WTC11 (cell line): ENCODE measurements around the gene TBX20.

Experiments used
- ATF1 ChIP-seq: sonication (generic); formaldehyde crosslinking; IDR thresholded peaks from 2 replicates; pipeline ENCODE4 v1.8.1; 2023; ENCODE audit warnings: mild to moderate bottlenecking, moderate library complexity, missing genetic modification reagents
- ATF3 ChIP-seq: sonication (generic); formaldehyde crosslinking; conservative IDR thresholded peaks from 2 replicates; pipeline ENCODE4 v1.8.1; 2022; ENCODE audit warnings: mild to moderate bottlenecking, missing genetic modification reagents
- CTCF ChIP-seq: fragments of 200-600 bp; IDR thresholded peaks from 2 replicates; pipeline ENCODE4 v1.8.0; 2022; ENCODE audit warnings: antibody characterized with exemption
- MAX ChIP-seq: sonication (generic); formaldehyde crosslinking; IDR thresholded peaks from 2 replicates; pipeline ENCODE4 v1.8.0; 2022; ENCODE audit warnings: mild to moderate bottlenecking, missing genetic modification reagents
- NFE2L1 ChIP-seq: sonication (generic); formaldehyde crosslinking; IDR thresholded peaks from 2 replicates; pipeline ENCODE4 v1.8.1; 2023; ENCODE audit warnings: missing genetic modification reagents
- NR1H2 ChIP-seq: sonication (generic); formaldehyde crosslinking; IDR thresholded peaks from 2 replicates; pipeline ENCODE4 v1.9.0; 2021; ENCODE audit warnings: mild to moderate bottlenecking, moderate library complexity, missing genetic modification reagents
- USF1 ChIP-seq: sonication (generic); formaldehyde crosslinking; IDR thresholded peaks from 2 replicates; pipeline ENCODE4 v1.8.0; 2022; ENCODE audit warnings: mild to moderate bottlenecking, missing genetic modification reagents
- ZNF232 ChIP-seq: sonication (generic); formaldehyde crosslinking; IDR thresholded peaks from 2 replicates; pipeline ENCODE4 v1.8.0; 2022; ENCODE audit warnings: mild to moderate bottlenecking, missing genetic modification reagents
- ZNF396 ChIP-seq: fragments of 250-450 bp; sonication (Bioruptor Pico); IDR thresholded peaks from 2 replicates; pipeline ENCODE4 v1.8.0; 2021; ENCODE audit warnings: mild to moderate bottlenecking, moderate library complexity, borderline replicate concordance

- TF ChIP-seq CTCF, result no peak
- TF ChIP-seq ZNF232 (CRISPR knock-in tag), result no peak
- TF ChIP-seq NFE2L1 (CRISPR knock-in tag), result no peak
- no peak for TF ChIP-seq MAX
- TF ChIP-seq USF1, result no peak
- no peak for TF ChIP-seq NR1H2 (CRISPR knock-in tag)
- no peak for TF ChIP-seq ATF3 (CRISPR knock-in tag)
- TF ChIP-seq ZNF396 (CRISPR knock-in tag), result no peak
- TF ChIP-seq ATF1 (CRISPR knock-in tag), result no peak
These were observed 7.1 kb downstream of the TBX20 start for GRCh38 chr7:35246819-35247218.
